ENCODE data around the gene EDC3.

EDC3 gene

DNA sequence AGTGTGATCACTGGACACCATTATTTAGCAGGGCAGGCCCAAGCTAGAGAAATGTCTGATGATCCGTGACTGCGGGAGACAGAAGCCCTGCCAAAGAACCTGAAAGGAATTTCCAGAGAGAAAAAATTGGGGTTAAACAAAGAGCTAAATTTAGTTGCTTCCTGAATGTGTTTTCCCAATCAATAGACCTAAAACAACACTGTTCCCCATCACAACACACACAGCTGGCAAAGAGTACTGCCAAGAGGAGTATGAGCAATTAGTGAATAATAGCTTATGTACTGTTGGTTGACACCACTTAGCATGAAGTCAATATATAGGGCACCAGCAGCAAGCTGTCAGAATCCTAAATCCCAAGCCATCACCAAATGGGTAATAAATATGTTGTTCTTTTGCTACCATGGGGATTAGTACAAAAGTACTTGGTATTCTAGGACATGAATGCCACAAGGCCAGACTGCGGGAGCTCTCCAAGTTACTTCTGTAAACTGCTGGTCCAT lies 44.5 kb downstream of the EDC3 start:
- Histone ChIP-seq H3K9me3 (ENCODE audit: insufficient read depth, low read length) (no peaks in the 10 kb centered on the region), H2AFZ (ENCODE audit: low read depth, low read length) (no peak overlapping the region), H3K27ac (ENCODE audit: low read length) (no peak overlapping the region), H4K20me1 (ENCODE audit: insufficient read depth, low read length) (peaks cover 19% of the 10 kb centered on the region), H3K4me1 (ENCODE audit: low read length) (no peaks in the 10 kb centered on the region), H3K4me3 (ENCODE audit: low read length) (no peak overlapping the region), H3K27me3 (ENCODE audit: low read depth, low read length) (no peaks in the 10 kb centered on the region), H3K36me3 (replicated peaks; ENCODE audit: low read depth, low read length) (peaks cover 24% of the 10 kb centered on the region), H3K79me2 (ENCODE audit: low read length) (peaks cover 9% of the 10 kb centered on the region; the same call in 1 of the 2 replicates), H3K9ac (ENCODE audit: low read length) (no peak overlapping the region), H3K4me2 (ENCODE audit: low read length) (no peak overlapping the region)
- no peak for TF ChIP-seq EZH2phosphoT487 (IDR thresholded peaks at IDR 0.05; ENCODE audit: low read depth)
- TF ChIP-seq, protein P1, sequence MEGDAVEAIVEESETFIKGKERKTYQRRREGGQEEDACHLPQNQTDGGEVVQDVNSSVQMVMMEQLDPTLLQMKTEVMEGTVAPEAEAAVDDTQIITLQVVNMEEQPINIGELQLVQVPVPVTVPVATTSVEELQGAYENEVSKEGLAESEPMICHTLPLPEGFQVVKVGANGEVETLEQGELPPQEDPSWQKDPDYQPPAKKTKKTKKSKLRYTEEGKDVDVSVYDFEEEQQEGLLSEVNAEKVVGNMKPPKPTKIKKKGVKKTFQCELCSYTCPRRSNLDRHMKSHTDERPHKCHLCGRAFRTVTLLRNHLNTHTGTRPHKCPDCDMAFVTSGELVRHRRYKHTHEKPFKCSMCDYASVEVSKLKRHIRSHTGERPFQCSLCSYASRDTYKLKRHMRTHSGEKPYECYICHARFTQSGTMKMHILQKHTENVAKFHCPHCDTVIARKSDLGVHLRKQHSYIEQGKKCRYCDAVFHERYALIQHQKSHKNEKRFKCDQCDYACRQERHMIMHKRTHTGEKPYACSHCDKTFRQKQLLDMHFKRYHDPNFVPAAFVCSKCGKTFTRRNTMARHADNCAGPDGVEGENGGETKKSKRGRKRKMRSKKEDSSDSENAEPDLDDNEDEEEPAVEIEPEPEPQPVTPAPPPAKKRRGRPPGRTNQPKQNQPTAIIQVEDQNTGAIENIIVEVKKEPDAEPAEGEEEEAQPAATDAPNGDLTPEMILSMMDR (IDR thresholded peaks at IDR 0.05; ENCODE audit: low read depth, low read length), result no peak

DNA sequence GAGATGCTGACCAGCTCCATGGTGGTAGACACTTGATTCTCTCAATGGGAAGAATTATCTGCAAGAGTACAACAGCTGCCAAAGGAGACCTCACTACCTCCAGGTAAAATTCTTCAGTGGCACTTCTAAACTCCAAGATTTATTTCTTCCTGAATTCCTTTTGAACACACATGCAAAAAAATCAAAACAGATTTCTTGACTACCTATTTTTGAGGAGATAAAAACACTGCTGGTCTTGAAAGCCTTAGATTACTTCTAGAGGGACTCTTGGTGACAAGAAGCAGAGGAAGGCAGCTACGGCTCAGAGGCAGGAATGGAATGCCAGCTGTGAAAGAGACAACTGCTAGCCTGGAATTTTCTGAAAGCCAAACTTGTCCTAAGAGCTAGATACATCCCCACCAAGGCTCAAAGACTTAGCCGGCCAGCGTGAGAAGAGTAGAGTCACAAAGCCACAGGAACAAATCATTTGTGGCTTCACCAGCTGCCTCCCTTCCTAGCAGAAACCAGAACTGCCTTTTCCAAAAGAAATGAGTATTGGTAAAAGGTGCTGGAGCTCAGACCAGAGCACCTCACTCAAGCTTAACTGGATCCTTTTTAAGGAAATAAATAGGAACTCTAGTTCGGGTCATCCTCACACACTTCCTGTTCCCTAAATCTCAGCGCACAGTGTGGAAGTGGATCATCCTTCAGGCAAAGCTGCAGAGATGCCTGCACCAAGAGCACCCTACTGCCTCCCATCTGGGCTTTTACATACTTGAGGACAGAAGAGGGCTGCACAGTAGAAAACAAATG lies 47.6 kb downstream of the EDC3 start:
- Histone ChIP-seq H2AFZ (ENCODE audit: low read depth, low read length) (no peak overlapping the region), H3K27me3 (ENCODE audit: low read depth, low read length) (no peaks in the 10 kb centered on the region), H3K4me2 (ENCODE audit: low read length) (no peak overlapping the region), H4K20me1 (ENCODE audit: insufficient read depth, low read length) (peaks cover 29% of the 10 kb centered on the region), H3K36me3 (replicated peaks; ENCODE audit: low read depth, low read length) (peaks cover 29% of the 10 kb centered on the region), H3K27ac (ENCODE audit: low read length) (no peak overlapping the region), H3K9ac (ENCODE audit: low read length) (no peak overlapping the region), H3K79me2 (ENCODE audit: low read length) (peaks cover 12% of the 10 kb centered on the region), H3K9me3 (ENCODE audit: insufficient read depth, low read length) (no peaks in the 10 kb centered on the region), H3K4me1 (ENCODE audit: low read length) (no peaks in the 10 kb centered on the region), H3K4me3 (ENCODE audit: low read length) (no peak overlapping the region)
- no peak for TF ChIP-seq EZH2phosphoT487 (IDR thresholded peaks at IDR 0.05; ENCODE audit: low read depth)
- TF ChIP-seq, protein P1 (IDR thresholded peaks at IDR 0.05; ENCODE audit: low read depth, low read length), result no peak

DNA sequence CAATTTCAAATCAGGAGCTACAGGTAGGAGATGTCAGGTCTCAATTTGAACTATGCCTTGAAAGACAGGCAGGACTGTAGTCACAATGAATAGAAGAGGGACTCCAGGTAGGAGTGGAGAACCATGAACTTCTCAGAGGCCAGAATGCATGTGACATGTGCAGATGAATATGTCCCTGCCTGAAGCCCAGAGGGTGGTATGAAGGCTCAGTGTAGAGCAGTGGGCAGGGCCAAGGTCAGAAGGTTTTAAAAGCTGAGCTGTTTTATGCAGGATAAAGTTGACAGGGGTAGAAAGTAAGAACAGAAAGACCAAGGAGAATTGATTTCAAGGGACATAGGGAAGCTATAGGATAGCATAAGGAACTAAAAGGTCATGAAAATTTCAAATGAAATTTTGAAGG lies 49.3 kb downstream of the EDC3 start:
- H3K36me3 ChIP-seq (replicated peaks; ENCODE audit: low read depth, low read length), result peaks cover 27% of the 10 kb centered on the region
- H3K27ac ChIP-seq (ENCODE audit: low read length), result no peak overlapping the region
- H3K4me2 ChIP-seq (ENCODE audit: low read length), result no peak overlapping the region
- no peaks in the 10 kb centered on the region for H3K4me1 ChIP-seq (ENCODE audit: low read length)
- H3K9ac ChIP-seq (ENCODE audit: low read length), result no peak overlapping the region
- H3K79me2 ChIP-seq (ENCODE audit: low read length), result peaks cover 12% of the 10 kb centered on the region
- H3K9me3 ChIP-seq (ENCODE audit: insufficient read depth, low read length), result no peaks in the 10 kb centered on the region
- no peak overlapping the region for H2AFZ ChIP-seq (ENCODE audit: low read depth, low read length)
- peaks cover 37% of the 10 kb centered on the region for H4K20me1 ChIP-seq (ENCODE audit: insufficient read depth, low read length)
- TF ChIP-seq EZH2phosphoT487 (IDR thresholded peaks at IDR 0.05; ENCODE audit: low read depth), result no peak
- TF ChIP-seq, protein P1 (IDR thresholded peaks at IDR 0.05; ENCODE audit: low read depth, low read length), result no peak
- no peak overlapping the region for H3K4me3 ChIP-seq (ENCODE audit: low read length)
- H3K27me3 ChIP-seq (ENCODE audit: low read depth, low read length), result no peaks in the 10 kb centered on the region

DNA sequence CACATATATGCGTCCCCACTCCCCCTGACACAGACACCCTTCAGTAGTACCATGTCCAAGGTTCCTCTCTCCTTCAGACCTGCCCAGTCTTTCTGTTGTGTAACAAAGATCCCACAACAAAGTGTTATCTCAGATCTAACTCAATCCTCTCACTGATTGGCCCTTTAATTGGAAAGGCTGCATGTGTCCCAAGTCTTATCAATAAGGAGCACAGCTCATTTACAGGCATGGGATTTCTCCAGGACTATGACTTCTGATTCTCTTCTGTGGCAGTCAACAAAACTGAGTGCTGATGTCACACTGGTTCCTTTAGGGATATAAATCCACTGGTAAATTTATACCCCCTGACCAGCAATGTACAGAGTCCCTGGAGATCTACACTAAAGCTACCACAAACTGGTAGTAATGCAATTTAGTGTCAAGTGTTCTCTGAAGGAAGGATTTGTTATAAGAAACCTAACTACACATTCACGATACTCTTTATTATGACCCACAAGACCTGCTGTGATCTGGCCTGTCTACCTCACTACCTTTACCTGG lies 52.1 kb downstream of the EDC3 start:
- no peak overlapping the region for H3K4me3 ChIP-seq (ENCODE audit: low read length)
- H3K27ac ChIP-seq (ENCODE audit: low read length), result no peak overlapping the region
- H3K79me2 ChIP-seq (ENCODE audit: low read length), result peaks cover 14% of the 10 kb centered on the region
- H3K9me3 ChIP-seq (ENCODE audit: insufficient read depth, low read length), result no peaks in the 10 kb centered on the region
- TF ChIP-seq EZH2phosphoT487 (IDR thresholded peaks at IDR 0.05; ENCODE audit: low read depth), result no peak
- TF ChIP-seq, protein P1 (IDR thresholded peaks at IDR 0.05; ENCODE audit: low read depth, low read length), result no peak
- H3K36me3 ChIP-seq (replicated peaks; ENCODE audit: low read depth, low read length), result peaks cover 42% of the 10 kb centered on the region
- no peak overlapping the region for H3K4me2 ChIP-seq (ENCODE audit: low read length)
- H3K9ac ChIP-seq (ENCODE audit: low read length), result no peak overlapping the region
- peaks cover 43% of the 10 kb centered on the region for H4K20me1 ChIP-seq (ENCODE audit: insufficient read depth, low read length)
- H3K27me3 ChIP-seq (ENCODE audit: low read depth, low read length), result no peaks in the 10 kb centered on the region
- no peak overlapping the region for H2AFZ ChIP-seq (ENCODE audit: low read depth, low read length)
- H3K4me1 ChIP-seq (ENCODE audit: low read length), result no peaks in the 10 kb centered on the region

All from OCI-LY3 (cell line).